ENCODE results near the gene SERPINB13.

Gene SERPINB13

DNA sequence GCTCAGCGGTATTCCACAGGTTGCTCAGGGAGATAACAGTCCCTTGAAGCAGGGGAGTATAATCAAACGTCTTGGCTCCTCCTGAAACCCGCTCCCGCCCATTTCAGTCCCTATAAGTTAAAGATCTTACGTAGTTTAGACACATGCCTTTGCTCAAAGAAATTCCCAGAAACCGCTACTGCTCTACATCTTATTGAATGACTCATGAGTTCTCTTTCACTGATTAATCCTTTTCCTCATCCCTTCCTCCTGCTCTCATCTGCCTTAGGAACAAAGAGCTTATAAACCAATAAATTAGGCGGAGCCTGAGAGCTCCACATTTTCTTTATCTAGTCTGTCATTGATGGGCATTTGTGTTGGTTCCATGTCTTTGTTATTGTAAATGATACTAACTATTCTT is 61.1 kb downstream of the SERPINB13 start:
- peak; percentile 30 to 37 for DNase-seq (ENCODE audit: low read depth in 2 of 2)

All from fibroblast of skin of left biceps (primary cell).